Stimulated activated CD4-positive, alpha-beta T cell treated with anti-CD3 and anti-CD28 coated beads, Interleukin-2, amount 100 ng/mL, for 4 hours (primary cell): ENCODE measurements around the gene NTNG2.
"Not testable (repeated sequence)": the region's sequence is repeated elsewhere in the genome, so short reads cannot be mapped to it uniquely, and the experiment has no call there.

Source experiments
- DNase-seq: peaks from one replicate; pipeline ENCODE4 v3.0.0-alpha.2; 2020; ENCODE audit warnings: low read depth

The NTNG2 gene, protein sequence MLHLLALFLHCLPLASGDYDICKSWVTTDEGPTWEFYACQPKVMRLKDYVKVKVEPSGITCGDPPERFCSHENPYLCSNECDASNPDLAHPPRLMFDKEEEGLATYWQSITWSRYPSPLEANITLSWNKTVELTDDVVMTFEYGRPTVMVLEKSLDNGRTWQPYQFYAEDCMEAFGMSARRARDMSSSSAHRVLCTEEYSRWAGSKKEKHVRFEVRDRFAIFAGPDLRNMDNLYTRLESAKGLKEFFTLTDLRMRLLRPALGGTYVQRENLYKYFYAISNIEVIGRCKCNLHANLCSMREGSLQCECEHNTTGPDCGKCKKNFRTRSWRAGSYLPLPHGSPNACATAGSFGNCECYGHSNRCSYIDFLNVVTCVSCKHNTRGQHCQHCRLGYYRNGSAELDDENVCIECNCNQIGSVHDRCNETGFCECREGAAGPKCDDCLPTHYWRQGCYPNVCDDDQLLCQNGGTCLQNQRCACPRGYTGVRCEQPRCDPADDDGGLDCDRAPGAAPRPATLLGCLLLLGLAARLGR

DNA sequence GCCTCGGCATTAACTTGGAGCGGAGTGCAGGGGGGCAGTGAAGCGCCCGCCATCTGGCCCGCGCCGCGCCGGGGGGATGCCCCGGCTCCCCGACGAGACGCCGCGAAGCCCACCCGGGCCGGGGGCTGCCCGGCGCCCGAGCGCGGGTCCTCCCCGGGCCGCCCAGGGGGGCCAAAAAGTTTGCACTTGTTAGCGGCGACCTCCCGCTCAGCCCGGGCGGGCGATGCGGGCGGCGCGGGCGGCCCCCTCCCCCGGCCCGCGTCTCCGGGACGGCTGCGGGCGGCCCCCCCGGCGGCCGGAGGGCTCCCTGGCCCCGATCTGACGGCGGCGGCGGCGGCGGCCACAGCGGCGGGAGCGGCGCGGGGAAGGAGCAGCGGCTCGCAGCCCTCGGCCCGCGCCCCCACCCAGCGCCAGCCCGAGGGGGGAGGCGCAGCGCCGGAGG lies at the start of gene NTNG2:
TSS of gene NTNG2 (plus strand) at position 316 of the 442 bp plus-strand sequence. CDS start 4,774 bp downstream, outside the sequence.
- no peak for DNase-seq

DNA sequence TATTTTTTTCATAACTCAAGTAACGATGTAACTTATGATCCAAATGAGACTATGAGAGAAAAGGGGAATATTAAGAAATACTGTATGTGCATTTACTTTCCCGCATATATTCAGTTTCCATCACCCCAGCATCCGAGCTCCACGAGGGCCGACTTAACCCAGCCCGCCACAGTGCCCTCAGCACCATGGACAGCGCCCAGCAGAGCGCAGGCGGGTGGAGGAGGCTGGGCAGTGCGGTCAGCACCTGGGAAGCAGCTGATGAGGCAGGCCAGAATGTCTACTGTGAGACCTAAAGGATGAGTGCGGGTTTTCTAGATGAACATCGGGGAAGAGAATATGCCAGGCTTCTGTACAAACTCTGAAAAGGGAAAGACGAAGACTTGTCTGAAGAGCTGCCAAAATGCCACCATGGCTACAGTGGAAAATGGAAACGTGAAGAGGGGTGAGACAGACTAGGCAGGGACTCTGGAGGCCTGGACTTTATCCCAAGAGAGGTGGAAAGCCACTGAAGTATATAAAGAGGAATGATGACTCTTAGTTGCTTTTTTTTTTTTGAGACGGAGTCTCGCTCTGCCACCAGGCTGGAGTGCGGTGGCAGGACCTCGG lies 47.7 kb upstream of the NTNG2 start:
- no peak for DNase-seq

DNA sequence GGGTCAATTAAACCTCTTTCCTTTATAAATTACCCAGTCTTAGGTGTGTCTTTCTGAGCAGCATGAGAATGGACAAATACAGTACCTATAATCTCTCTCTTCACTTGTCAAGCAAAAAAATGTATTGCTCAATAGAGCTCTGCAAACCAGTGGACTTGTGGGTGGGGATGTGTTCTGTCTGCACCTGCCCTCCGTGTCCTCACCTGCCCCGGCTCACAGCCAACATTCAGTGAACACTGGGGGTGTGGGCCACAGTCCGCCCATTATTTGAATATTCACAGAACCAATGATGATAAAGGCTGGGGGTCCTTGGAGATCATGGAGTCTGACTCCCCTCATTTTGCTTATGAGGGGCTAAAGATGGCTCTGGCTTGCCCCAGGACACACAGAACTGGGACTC lies 45.3 kb upstream of the NTNG2 start:
- DNase-seq = no peak

DNA sequence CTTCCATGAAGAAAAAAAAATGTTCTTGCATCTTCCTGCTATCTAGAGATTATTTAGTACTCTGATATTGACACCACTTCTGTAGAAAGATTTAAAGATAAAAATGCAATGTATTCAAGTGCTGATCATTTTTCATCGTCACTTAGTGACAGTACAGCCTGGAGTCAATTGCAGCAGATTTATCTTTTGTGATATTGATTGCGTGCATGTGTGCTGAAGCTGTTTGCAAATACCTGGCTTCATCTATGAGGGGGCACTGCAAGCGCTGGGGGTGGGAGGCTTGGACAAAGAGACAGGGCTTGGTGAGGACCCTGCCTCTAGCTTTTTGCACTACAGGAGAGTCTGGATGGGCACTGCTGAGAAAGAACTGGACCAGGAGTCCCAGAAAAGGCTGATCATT lies 44.2 kb upstream of the NTNG2 start:
- DNase-seq = no peak

DNA sequence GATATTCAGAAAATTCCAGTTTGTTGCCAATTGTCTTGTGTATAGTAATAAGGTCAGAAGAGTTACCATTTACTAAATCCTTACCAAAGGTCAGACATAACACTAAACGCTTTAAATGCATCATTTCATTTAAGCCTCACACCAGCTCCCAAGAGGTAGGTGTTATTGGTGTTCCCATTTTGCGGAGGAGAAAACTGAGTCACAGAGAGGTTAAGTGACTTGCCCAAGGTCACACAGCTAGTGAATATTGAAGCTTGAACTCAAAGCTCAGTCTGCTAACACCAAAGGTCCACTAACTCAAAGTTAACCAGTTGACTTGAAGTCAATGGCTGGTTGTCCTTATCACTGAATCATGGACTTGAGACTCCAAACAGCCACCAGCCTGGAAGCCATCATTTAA lies 40.8 kb upstream of the NTNG2 start:
- no peak for DNase-seq

DNA sequence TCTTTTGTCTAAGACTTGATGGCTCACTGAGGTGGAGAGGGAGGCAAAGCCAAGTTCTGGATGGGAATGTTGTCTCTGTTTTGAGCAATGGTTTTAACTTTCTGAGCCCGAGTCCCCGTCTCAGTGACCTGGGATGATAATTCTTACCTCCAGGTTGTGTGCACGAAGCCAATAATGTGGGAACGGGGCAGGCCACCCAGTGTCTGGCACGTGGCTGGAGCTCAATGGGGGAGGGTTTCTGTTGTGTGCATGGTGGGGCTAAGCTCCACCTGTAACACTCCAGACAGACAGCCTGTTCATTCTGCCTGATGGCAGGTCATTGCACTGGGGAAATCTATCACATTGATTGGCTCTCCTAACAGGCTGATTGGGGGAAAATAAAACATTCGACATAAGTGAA lies 37.1 kb upstream of the NTNG2 start:
- DNase-seq = no peak

DNA sequence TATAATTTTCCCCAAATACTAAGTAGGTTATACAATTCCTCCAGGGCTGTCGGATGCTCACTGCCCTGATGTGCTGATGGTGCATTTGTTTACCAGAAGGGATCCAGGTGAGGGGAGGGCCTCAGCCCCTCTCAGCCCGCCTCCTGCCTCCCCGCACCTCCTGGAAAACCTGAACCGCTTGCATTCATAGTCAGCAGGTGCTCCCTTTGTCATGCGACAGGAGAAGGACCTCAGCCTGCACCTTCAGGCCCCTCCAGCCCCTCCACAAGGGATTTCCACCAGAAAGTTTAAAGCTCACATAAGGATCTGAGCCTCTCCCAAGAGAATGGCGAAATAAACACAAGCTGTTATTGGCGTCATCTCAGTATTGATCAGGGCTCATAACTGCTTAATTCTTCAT lies 36.5 kb upstream of the NTNG2 start:
- DNase-seq = no peak

DNA sequence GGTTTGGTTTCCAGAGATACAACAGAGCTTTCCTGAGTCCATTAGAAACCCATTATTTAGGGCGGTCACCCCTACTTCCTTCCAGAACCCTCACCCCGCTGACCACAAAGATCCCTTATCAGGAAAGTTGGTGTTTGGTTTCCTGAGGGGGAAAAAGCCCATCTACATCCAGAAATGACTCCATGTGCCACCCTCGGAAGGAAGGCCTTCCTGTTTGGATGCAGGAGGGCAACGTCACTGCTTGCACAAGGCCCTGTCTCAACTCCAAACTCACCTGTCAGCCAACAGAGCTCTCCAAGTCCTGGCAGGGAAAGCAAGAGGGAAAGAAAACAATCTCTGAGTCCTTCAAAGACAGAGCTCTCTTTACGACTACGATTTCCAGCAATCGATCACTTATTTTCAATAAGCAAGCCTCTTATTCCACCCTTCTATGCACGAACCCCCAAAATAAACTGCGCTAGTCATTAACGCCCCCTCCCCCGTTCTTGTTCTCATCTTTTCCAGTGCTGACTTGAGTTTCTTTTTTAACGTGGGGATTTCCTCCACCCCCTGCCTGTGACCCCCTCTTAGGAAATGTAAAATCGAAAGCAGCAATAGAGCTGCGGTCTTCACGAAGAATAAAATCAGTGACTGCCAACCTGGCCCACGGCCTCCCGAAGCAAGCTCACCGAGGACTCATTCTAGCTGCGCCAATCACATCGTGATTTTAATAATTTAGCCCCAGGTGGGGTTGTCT lies 35.7 kb upstream of the NTNG2 start:
- DNase-seq = peak; percentile 17

DNA sequence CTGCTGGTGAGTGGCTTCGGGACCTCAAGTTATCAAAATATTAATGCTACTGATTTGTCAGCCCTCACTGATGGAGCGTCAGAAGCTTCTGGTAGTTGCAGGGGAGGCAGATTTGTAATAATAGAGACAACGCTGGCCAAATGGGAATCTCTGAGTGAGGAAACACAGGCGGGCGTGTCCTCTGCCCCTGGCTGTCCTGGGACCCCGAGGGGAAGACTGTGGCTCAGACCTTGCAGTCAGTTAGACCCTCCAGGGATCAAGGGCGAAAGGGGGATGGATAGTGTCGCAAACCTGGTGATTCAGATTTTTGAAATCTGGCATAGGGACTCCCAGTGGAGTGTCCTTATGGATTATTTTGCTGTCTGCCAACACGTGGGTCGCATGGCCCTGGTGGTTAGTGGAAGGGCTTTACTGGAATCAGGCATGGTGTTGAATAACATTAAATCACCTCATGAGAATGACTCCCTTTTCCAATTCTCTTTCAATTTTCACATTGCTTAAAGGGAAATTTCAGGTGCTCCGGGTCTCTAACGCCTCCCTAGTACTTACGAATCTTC lies 35.1 kb upstream of the NTNG2 start:
- no peak for DNase-seq

DNA sequence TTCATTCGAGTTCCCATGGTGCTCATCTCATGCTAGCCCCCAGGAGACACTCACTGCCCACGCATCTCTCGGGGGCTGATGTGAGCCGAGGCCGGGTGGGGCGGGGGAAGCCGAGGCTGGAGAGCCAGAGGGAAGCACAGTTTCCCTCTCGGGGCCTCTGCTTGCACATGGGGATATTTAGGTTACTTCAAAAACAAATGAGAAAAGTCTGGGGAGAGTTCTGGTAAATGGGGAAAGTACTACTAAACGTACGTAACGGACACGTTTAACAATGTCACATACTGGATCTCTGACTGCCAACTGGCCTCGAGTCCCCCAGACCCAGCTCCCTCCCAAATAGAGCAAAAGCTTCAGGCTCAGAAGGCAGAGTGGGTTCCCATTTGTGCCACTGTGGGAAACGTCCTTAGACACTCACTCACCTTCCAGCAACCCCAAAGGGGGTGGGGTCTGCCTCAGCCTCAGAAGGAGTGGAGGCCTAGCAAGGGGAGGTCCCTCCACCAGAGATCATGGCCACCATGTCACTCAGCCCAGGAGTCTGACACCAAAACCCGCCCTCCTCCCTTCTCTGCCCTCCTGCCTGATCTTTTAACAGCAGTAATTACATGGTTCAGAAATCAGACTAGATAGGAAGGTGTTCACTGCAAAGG lies 33.8 kb upstream of the NTNG2 start:
- no peak for DNase-seq

DNA sequence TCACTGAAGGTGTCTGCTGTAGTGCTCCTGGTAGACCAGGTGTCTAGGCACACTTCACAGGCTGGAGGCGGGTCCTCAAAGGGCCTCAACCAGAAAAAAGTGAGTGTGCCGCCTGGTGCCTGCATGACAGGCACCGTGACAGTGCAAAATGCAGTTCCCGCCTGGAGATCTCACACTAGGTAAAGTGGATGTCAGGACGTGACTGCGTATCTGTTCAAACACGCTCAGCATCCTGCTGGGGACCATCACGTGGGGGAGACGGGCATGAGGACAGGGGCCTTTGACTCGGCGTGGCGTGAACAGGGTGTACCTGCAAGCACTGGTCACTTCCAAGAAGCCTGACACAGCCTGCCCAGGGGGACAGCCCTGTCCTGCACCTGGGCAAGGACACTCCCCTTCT lies 32.3 kb upstream of the NTNG2 start:
- no peak for DNase-seq

DNA sequence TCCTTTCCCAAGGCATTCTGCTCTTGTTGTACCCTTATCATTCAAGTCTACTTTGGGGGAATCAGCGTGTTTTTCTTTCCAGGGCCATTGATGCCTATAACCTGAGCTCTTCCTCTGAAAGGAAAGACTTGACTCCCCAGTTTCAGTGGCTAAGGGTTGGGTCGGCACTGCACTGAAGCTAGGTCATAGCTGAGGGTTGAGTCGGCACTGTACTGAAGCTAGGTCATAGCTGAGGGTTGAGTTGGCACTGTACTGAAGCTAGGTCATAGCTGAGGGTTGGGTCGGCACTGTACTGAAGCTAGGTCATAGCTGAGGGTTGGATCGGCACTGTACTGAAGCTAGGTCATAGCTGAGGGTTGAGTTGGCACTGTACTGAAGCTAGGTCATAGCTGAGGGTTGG lies 27.8 kb upstream of the NTNG2 start:
- not testable (repeated sequence) for DNase-seq

DNA sequence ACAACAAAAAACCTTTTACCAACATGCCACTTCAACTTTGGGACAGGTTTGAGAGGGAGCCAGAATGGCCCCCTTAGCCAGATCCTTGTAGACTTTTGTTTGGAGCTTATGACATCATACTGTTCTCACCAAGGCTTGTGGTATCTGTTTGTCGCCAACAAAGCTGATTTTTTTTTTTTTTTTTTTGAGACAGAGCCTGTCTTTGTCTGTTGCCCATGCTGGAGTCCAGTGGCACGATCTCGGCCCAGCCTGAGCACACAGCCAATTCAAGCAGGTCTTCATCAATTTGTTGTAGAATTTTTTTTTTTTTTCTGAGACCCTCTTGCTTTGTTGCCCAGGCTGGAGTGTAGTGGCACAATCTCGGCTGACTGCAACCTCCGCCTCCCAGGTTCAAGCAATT lies 26.4 kb upstream of the NTNG2 start:
- no peak for DNase-seq

DNA sequence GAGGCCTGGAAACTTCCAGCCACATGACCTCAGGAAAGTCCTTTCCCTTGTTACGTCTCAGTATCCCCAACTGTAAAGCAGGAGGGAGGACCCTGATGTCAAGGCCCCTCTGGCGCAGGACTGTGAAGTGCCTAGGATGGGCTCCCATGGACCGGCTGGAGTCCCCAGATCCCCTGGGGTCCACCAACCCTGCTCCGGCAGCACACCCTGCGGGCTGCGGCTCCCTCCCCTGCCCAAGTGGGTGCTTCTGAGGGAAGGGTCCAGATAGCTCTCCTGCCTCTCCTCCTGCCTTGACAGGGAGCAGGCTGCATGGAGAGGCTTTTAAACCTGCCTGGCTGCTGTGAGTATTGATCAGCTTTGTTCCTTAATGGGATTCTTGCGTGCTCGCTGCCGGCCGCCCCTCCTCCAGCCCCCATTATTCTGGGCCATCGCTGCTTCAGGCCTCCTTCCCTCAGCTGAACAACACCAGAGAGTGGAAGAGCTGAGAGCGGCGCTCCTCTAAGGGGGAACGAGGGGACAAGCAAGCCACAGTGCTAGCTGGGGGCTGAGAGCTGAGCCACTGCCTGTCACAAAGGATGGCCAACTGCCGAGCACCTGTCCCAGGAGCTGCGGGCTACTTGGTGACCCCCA lies 25.6 kb upstream of the NTNG2 start:
- no peak for DNase-seq

DNA sequence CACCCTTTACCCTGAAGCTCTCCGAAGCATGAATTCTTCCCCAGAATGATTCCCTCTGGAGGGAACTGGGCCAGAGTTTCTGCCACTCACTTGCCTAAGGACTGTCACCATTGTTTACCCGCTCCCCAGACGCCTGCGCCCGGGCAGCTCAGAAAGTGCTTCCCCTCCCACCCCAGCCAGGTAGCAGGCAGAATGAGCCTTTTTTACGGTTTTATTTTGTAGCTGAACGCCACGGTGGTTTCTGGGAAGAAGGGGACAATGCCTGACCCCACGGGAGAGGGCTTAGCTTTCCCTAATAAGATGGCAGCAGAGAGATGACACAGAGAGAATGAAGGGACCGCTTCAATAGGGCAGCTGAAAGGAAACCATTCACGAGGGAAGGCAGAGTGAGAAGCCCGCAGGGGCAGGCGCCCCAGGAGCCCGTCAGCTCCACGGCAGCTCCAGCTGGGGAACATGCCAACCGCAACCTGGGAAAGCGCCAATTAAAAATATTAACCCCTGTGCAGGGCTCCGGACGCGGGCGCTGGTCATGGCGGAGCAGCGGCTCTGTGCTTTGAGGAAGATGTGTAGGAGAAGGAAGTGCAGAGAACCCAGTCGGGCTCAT lies 20.4 kb upstream of the NTNG2 start:
- DNase-seq = no peak

DNA sequence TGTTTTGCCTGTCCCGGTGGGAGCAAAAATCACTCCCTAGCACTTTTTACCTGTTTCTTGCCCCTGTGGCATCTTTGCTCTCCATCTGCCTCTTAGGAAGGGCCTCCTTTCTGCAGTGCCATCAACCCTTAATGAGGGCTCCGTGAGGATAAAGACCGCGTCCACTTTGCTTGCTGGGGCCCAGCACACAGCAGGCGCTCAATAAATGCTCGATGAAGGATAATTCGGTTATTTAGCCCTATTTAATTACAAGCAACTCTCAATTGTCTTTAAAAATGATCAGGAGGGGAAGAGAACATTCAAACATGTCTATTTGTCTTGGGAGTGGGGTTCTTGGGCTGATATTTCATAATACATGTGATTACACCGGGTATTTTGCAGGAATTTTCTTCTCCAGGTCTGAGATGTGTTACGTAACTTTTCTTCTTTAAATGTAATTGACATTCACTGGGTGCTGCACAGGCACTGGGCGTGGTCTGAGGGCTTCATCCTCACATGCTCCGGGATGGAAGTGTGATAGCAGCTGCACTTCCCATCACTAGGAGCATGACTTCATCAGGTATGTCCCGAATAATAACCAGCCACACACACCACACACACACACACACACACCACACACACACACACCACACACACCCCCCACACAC lies 19.8 kb upstream of the NTNG2 start:
- no peak for DNase-seq

DNA sequence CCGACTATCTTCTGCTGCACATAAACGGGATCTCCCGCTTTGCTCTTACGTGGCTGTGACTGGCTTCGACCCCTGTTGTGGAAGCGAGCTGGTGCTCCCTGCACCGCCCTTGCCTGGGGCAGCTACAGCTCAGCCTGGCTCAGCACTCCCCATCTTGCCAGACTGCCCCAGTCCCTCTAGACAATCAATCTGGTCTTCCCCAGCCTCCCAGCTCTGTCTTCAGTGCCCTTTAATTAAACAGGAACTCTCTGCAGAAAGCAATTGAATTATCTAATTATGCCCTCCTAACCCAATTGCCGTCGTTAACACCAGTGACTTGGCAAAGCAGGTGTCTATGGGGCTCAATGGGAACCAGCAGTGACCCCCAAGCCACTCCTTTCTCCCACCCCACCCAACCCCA lies 18.9 kb upstream of the NTNG2 start:
- no peak for DNase-seq

DNA sequence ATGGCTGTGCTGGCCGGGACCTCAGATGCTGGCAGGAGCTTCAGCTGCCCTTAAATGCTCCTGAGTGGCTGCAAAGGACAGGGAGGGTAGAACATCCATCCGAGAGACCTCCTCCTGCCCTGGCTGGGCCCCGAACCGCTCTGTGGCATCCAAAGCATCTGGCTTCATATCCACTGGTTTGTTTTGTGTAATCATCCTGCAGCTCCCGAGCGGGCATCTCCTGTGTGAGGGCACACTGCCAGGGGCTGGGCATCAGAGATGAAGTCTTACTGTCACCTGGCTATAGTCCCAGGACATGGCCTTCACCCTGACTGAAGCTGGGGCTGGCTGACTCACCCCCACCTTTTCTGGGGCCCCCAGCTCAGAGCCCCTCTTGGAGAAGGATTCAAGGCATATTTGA lies 18.5 kb upstream of the NTNG2 start:
- DNase-seq = no peak

DNA sequence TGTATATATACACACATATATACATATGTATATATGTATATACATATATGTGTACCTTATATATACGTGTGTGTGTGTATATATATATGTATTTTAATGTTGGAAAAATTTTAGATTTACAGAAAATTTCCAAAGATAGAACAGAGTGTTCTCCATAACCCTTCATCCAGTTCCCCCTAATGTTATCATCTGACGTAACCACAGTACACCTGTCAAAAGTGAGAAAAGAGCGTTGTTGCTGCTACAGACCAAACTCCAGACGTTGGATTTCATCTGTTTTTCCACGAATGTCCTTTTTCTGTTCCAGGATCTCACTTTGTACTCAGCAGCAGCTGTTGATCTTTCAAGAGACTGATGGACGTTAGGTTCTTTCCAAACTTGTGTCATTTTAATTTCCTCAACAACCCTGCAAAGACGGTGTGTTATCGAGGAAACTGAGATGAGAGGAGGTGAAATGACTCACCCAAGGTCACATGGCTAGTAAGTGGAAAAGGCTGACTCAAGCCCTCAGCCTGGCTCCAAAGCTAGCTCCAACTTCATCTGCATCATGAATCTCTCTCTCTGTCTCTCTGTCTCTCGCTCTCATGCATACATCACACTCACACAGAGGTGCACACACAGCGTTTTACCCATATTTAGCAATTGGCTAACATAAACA lies 17.0 kb upstream of the NTNG2 start:
- no peak for DNase-seq

DNA sequence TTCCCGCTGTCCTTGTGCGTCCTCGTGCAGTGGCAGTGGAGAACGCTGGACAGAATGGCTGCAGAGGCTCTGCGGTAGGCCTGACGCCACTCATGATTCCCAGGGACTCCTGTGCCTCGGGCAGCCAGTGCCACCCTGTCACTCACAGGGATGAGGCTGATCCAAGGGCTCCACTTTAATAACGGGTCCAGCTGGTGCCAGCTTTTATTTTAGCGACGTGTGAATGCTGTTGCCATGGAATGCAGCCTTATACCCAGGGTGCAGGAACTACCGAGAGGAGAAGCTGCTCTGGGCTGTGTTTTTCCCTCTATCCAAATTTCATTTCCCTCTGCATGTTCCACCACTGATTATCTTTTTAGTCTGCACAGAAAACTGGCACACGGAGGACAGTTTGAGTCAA lies 15.8 kb upstream of the NTNG2 start:
- DNase-seq = no peak
